HEK293 (cell line): ENCODE results near the gene AGAP1.

Experiments
- CTCF ChIA-PET: fragments of 350-600 bp; formaldehyde crosslinking; extraction: SDS; loops from one replicate; lab custom pipeline; 2021; ENCODE audit warnings: antibody characterized with exemption; lab: Yijun Ruan, JAX
- POLR2A ChIA-PET: fragments of 300-600 bp; formaldehyde crosslinking; extraction: SDS; loops from one replicate; lab custom pipeline; 2020; ENCODE audit warnings: antibody characterized with exemption, inconsistent platforms; lab: Yijun Ruan, JAX
- H3K27ac ChIP-seq: fragments of 200-500 bp; sonication (Bioruptor generic); 2 replicates; pipeline ENCODE4 v1.5.1; 2014; ENCODE audit warnings: low read depth, low read length, control low read depth, inconsistent platforms; ENCODE audit errors: extremely low read depth
- H3K36me3 ChIP-seq, 2 experiments: fragments of 200-500 bp in 1 of 2; sonication (Bioruptor generic) in 1 of 2; 1 replicate in 1 of 2; 2 replicates in 1 of 2; pipeline ENCODE4 v1.5.1; 2014 to 2017; ENCODE audit warnings: inconsistent platforms in 2 of 2, low read length in 2 of 2; ENCODE audit not compliant: control insufficient read depth in 2 of 2, insufficient read depth in 1 of 2
- H3K4me1 ChIP-seq: fragments of 200-500 bp; sonication (Bioruptor generic); 2 replicates; pipeline ENCODE4 v1.5.1; 2014; ENCODE audit warnings: mild to moderate bottlenecking, low read length, inconsistent platforms; ENCODE audit not compliant: control insufficient read depth, insufficient read depth
- H3K4me3 ChIP-seq: 2 replicates; pipeline ENCODE4 v1.5.1; 2011; ENCODE audit warnings: low read depth, mild to moderate bottlenecking, control low read depth, low read length, moderate library complexity
- H3K9me3 ChIP-seq: fragments of 200-500 bp; sonication (Bioruptor generic); 2 replicates; pipeline ENCODE4 v1.5.1; 2014; ENCODE audit warnings: low read depth, low read length, inconsistent platforms; ENCODE audit not compliant: control insufficient read depth, insufficient read depth
- EGR2 ChIP-seq: fragments of 450-650 bp; formaldehyde crosslinking; IDR thresholded peaks from 2 replicates; pipeline ENCODE4 v1.5.1; 2016; ENCODE audit warnings: low read depth, missing biosample characterization, missing genetic modification characterization
- MYNN ChIP-seq: fragments of 450-650 bp; formaldehyde crosslinking; IDR thresholded peaks from 2 replicates; pipeline ENCODE4 v1.5.1; 2016; ENCODE audit warnings: missing biosample characterization, missing genetic modification characterization, borderline replicate concordance
- TRIM28 ChIP-seq: IDR thresholded peaks from 2 replicates; pipeline ENCODE4 v1.6.1; 2011; ENCODE audit warnings: low read length, control low read depth, borderline replicate concordance
- ZNF132 ChIP-seq: fragments of 450-650 bp; formaldehyde crosslinking; IDR thresholded peaks from 2 replicates; pipeline ENCODE4 v1.5.1; 2017; ENCODE audit warnings: missing biosample characterization, missing genetic modification characterization, borderline replicate concordance
- ZNF133 ChIP-seq: fragments of 450-650 bp; formaldehyde crosslinking; IDR thresholded peaks from 2 replicates; pipeline ENCODE4 v1.5.1; 2016; ENCODE audit warnings: missing biosample characterization, missing genetic modification characterization
- ZNF157 ChIP-seq: fragments of 450-650 bp; formaldehyde crosslinking; IDR thresholded peaks from 2 replicates; pipeline ENCODE4 v1.5.1; 2016; ENCODE audit warnings: missing biosample characterization, missing genetic modification characterization
- ZNF292 ChIP-seq: fragments of 450-650 bp; formaldehyde crosslinking; IDR thresholded peaks from 2 replicates; pipeline ENCODE4 v1.5.1; 2016; ENCODE audit warnings: low read depth, missing biosample characterization, missing genetic modification characterization, borderline replicate concordance
- ZNF354C ChIP-seq: fragments of 450-650 bp; formaldehyde crosslinking; IDR thresholded peaks from 2 replicates; pipeline ENCODE4 v1.5.1; 2016; ENCODE audit warnings: missing biosample characterization, missing genetic modification characterization, low read depth, borderline replicate concordance
- ZNF366 ChIP-seq: fragments of 450-650 bp; formaldehyde crosslinking; conservative IDR thresholded peaks from 2 replicates; pipeline ENCODE4 v1.5.1; 2016; ENCODE audit warnings: missing biosample characterization, missing genetic modification characterization
- ZNF391 ChIP-seq: fragments of 450-650 bp; formaldehyde crosslinking; IDR thresholded peaks from 2 replicates; pipeline ENCODE4 v1.5.1; 2016; ENCODE audit warnings: low read depth, missing biosample characterization, missing genetic modification characterization, borderline replicate concordance
- ZNF423 ChIP-seq: fragments of 450-650 bp; formaldehyde crosslinking; IDR thresholded peaks from 2 replicates; pipeline ENCODE4 v1.5.1; 2016; ENCODE audit warnings: missing biosample characterization, missing genetic modification characterization
- ZNF433 ChIP-seq: fragments of 450-650 bp; formaldehyde crosslinking; IDR thresholded peaks from 2 replicates; pipeline ENCODE4 v1.5.1; 2016; ENCODE audit warnings: missing biosample characterization, missing genetic modification characterization, low read depth
- ZNF488 ChIP-seq: fragments of 450-650 bp; formaldehyde crosslinking; IDR thresholded peaks from 2 replicates; pipeline ENCODE4 v1.5.1; 2016; ENCODE audit warnings: missing biosample characterization, missing genetic modification characterization
- ZNF518A ChIP-seq: fragments of 450-650 bp; formaldehyde crosslinking; conservative IDR thresholded peaks from 2 replicates; pipeline ENCODE4 v1.5.1; 2016; ENCODE audit warnings: low read depth, missing biosample characterization, missing genetic modification characterization
- ZNF571 ChIP-seq: fragments of 450-650 bp; formaldehyde crosslinking; IDR thresholded peaks from 2 replicates; pipeline ENCODE4 v1.5.0; 2017; ENCODE audit warnings: missing biosample characterization, missing genetic modification characterization
- ZNF658 ChIP-seq: fragments of 450-650 bp; formaldehyde crosslinking; IDR thresholded peaks from 2 replicates; pipeline ENCODE4; 2016; ENCODE audit warnings: missing biosample characterization, missing genetic modification characterization
- ZNF76 ChIP-seq: fragments of 450-650 bp; formaldehyde crosslinking; IDR thresholded peaks from 2 replicates; pipeline ENCODE4; 2016; ENCODE audit warnings: low read depth, missing biosample characterization, missing genetic modification characterization, borderline replicate concordance
- ZNF785 ChIP-seq: fragments of 450-650 bp; formaldehyde crosslinking; IDR thresholded peaks from 2 replicates; pipeline ENCODE4 v1.5.1; 2016; ENCODE audit warnings: missing biosample characterization, missing genetic modification characterization
- ZNF830 ChIP-seq: fragments of 450-650 bp; IDR thresholded peaks from 2 replicates; pipeline ENCODE4 v1.5.0; 2018; ENCODE audit warnings: missing biosample characterization, missing genetic modification characterization, low read depth, mild to moderate bottlenecking, moderate library complexity
- TF ChIP-seq, protein P1 (sequence below): fragments of 450-650 bp; IDR thresholded peaks from 2 replicates; pipeline ENCODE4 v1.5.1; 2018; ENCODE audit warnings: missing biosample characterization, mild to moderate bottlenecking, missing genetic modification characterization
- TF ChIP-seq, protein P2 (sequence below): fragments of 450-650 bp; formaldehyde crosslinking; IDR thresholded peaks from 2 replicates; pipeline ENCODE4; 2016; ENCODE audit warnings: missing biosample characterization, missing genetic modification characterization
- TF ChIP-seq, protein P3 (sequence below): fragments of 450-650 bp; formaldehyde crosslinking; IDR thresholded peaks from 2 replicates; pipeline ENCODE4 v1.5.1; 2016; ENCODE audit warnings: missing biosample characterization, missing genetic modification characterization, borderline replicate concordance

The AGAP1 gene

GRCh38 chr2:235703711-235704295 is 210.0 kb downstream of the AGAP1 start (continued):
- TF ChIP-seq ZNF518A (tag by site-specific recombination) (no peak), ZNF785 (tag by site-specific recombination) (no peak), ZNF433 (no peak), ZNF658 (tag by site-specific recombination) (no peak), ZNF76 (tag by site-specific recombination) (no peak)
- TF ChIP-seq, protein P1, sequence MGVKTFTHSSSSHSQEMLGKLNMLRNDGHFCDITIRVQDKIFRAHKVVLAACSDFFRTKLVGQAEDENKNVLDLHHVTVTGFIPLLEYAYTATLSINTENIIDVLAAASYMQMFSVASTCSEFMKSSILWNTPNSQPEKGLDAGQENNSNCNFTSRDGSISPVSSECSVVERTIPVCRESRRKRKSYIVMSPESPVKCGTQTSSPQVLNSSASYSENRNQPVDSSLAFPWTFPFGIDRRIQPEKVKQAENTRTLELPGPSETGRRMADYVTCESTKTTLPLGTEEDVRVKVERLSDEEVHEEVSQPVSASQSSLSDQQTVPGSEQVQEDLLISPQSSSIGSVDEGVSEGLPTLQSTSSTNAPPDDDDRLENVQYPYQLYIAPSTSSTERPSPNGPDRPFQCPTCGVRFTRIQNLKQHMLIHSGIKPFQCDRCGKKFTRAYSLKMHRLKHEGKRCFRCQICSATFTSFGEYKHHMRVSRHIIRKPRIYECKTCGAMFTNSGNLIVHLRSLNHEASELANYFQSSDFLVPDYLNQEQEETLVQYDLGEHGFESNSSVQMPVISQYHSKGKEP (tag by site-specific recombination) = no peak

DNA sequence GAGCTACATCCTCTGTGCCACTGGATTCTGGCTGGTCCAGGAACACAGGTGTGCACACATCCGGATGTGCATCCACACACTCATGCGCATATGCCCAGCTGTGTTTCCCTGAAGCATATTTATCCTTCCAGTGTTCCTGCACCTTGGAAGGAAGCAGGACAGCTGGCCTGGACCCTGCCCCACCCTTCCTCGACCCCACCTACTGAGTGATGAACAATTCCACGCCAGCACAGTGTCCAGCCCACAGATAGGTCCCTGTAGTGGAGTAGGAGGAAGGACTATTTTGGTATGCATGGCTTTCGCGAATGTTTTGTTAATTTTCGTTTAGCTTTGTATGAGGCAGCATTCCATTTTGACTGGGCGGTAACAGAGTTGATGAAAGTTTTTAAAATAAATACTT is 211.5 kb downstream of the AGAP1 start:
- H3K4me1 ChIP-seq = 0 out of 2 replicates have a peak, but pooled peaks cover 3% of the 10 kb centered on the region

GRCh38 chr2:235706506-235706905 is 212.7 kb downstream of the AGAP1 start:
- ChIA-PET POLR2A (no interaction called here), CTCF (no interaction called here)
- Histone ChIP-seq H3K4me3 (no peak overlapping the region), H3K27ac (no peak overlapping the region), H3K9me3 (no peaks in the 10 kb centered on the region), H3K36me3 (peaks cover 0 to 23% of the 10 kb centered on the region in 2 experiments; a peak in 1 of 3 replicates), H3K4me1 (0 out of 2 replicates have a peak, but pooled peaks cover 3% of the 10 kb centered on the region)
- TF ChIP-seq ZNF366 (tag by site-specific recombination) (no peak), ZNF830 (tag by site-specific recombination) (no peak), ZNF488 (tag by site-specific recombination) (no peak), ZNF423 (tag by site-specific recombination) (no peak), ZNF132 (tag by site-specific recombination) (no peak), ZNF571 (tag by site-specific recombination) (no peak), EGR2 (tag by site-specific recombination) (no peak)
- TF ChIP-seq, protein P2, sequence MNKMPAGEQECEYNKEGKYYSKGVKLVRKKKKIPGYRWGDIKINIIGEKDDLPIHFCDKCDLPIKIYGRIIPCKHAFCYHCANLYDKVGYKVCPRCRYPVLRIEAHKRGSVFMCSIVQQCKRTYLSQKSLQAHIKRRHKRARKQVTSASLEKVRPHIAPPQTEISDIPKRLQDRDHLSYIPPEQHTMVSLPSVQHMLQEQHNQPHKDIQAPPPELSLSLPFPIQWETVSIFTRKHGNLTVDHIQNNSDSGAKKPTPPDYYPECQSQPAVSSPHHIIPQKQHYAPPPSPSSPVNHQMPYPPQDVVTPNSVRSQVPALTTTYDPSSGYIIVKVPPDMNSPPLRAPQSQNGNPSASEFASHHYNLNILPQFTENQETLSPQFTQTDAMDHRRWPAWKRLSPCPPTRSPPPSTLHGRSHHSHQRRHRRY = no peak
- TF ChIP-seq, protein P3, sequence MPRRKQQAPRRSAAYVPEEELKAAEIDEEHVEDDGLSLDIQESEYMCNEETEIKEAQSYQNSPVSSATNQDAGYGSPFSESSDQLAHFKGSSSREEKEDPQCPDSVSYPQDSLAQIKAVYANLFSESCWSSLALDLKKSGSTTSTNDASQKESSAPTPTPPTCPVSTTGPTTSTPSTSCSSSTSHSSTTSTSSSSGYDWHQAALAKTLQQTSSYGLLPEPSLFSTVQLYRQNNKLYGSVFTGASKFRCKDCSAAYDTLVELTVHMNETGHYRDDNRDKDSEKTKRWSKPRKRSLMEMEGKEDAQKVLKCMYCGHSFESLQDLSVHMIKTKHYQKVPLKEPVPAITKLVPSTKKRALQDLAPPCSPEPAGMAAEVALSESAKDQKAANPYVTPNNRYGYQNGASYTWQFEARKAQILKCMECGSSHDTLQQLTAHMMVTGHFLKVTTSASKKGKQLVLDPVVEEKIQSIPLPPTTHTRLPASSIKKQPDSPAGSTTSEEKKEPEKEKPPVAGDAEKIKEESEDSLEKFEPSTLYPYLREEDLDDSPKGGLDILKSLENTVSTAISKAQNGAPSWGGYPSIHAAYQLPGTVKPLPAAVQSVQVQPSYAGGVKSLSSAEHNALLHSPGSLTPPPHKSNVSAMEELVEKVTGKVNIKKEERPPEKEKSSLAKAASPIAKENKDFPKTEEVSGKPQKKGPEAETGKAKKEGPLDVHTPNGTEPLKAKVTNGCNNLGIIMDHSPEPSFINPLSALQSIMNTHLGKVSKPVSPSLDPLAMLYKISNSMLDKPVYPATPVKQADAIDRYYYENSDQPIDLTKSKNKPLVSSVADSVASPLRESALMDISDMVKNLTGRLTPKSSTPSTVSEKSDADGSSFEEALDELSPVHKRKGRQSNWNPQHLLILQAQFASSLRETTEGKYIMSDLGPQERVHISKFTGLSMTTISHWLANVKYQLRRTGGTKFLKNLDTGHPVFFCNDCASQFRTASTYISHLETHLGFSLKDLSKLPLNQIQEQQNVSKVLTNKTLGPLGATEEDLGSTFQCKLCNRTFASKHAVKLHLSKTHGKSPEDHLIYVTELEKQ (tag by site-specific recombination) = no peak

More for the DNA sequence above, 211.5 kb downstream of the AGAP1 start:
- Histone ChIP-seq H3K27ac (no peak overlapping the region), H3K4me3 (no peak overlapping the region), H3K9me3 (no peaks in the 10 kb centered on the region), H3K36me3 (peaks cover 0 to 11% of the 10 kb centered on the region in 2 experiments; a peak in 1 of 3 replicates)
- POLR2A ChIA-PET = no interaction called here
- CTCF ChIA-PET = interaction anchor here (0.6 kb wide), 1 partner anchor 569 kb away, joined by 7 read pairs; no protein-coding TSS in a partner anchor
- TF ChIP-seq TRIM28 = no peak
- TF ChIP-seq ZNF354C (tag by site-specific recombination) = no peak
- TF ChIP-seq MYNN = no peak
- TF ChIP-seq ZNF133 (tag by site-specific recombination) = no peak
- no peak for TF ChIP-seq ZNF391 (tag by site-specific recombination)
- no peak for TF ChIP-seq ZNF292 (tag by site-specific recombination)
- TF ChIP-seq ZNF157 (tag by site-specific recombination) = no peak
